Nucleus accumbens (tissue), 56 donors: ENCODE measurements around the gene KCNJ5.

Experiments
- DNase-seq, 56 donors: peaks; one replicate each; lab custom pipeline; 2025; lab: John Stamatoyannopoulos, UW

The KCNJ5 gene

GRCh38 chr11:128946648-128947047, 55.5 kb downstream of the KCNJ5 start:
- DNase-seq = no peak

GRCh38 chr11:128947773-128948172, 56.6 kb downstream of the KCNJ5 start:
- no peak for DNase-seq

- DNase-seq = no peak
Observed at GRCh38 chr11:128948583-128948982, 57.4 kb downstream of the KCNJ5 start.

GRCh38 chr11:128949791-128950454, 58.8 kb downstream of the KCNJ5 start:
- no peak for DNase-seq

- no peak for DNase-seq
Observed at GRCh38 chr11:128953151-128953550, 62.0 kb downstream of the KCNJ5 start.

- DNase-seq = no peak
Observed at GRCh38 chr11:128955636-128956035, 64.5 kb downstream of the KCNJ5 start.

GRCh38 chr11:128956401-128957201, 65.4 kb downstream of the KCNJ5 start:
- peak in 11 of 56 donors; percentile 6 to 63 (median 22) for DNase-seq

- DNase-seq = no peak
Observed at GRCh38 chr11:128957202-128957482, 66.0 kb downstream of the KCNJ5 start.

- no peak for DNase-seq
Observed at GRCh38 chr11:128961645-128962044, 70.5 kb downstream of the KCNJ5 start.

GRCh38 chr11:128962896-128963295, 71.7 kb downstream of the KCNJ5 start:
- no peak for DNase-seq

GRCh38 chr11:128963744-128964325, 72.7 kb downstream of the KCNJ5 start:
- DNase-seq = no peak

GRCh38 chr11:128964463-128964930, 73.3 kb downstream of the KCNJ5 start:
- no peak for DNase-seq

- no peak for DNase-seq
Observed at GRCh38 chr11:128965485-128965884, 74.3 kb downstream of the KCNJ5 start.

- no peak for DNase-seq
Observed at GRCh38 chr11:128967578-128967977, 76.4 kb downstream of the KCNJ5 start.

GRCh38 chr11:128968916-128969315, 77.8 kb downstream of the KCNJ5 start:
- DNase-seq = no peak
